ENCODE data around the gene SLX9.

The SLX9 gene

DNA sequence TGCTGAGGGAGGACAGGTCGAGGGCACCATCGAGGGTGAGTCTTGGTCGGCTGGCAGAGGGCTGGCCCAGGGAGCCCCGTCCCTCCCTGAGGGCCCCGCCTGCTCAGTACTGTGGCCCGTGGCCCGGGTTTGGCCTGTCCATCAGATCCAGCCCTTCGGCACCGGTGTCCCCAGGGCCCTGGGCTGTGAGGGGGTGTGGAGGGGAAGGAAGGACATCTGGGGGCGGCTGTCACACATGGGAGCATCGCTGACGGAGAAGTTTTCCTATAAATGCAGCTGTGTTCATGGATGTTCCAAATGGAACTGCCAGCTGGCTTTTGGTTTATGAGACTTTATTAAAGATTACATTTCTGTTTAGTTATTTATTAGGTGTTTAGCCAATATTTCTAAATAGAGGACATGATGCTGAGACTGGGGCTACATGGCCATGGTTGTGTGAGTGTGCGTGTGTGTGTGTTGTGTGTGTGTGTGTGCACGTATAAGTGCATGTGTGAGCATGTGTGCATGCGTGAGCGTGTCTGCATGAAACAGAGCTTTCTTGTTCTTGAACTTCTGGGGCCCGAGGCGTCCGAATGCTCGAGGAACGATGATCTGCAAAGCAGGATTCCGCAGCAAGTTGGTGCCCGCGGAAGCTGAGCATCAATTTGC is 54.3 kb downstream of the SLX9 start:
- no peak for DNase-seq

DNA sequence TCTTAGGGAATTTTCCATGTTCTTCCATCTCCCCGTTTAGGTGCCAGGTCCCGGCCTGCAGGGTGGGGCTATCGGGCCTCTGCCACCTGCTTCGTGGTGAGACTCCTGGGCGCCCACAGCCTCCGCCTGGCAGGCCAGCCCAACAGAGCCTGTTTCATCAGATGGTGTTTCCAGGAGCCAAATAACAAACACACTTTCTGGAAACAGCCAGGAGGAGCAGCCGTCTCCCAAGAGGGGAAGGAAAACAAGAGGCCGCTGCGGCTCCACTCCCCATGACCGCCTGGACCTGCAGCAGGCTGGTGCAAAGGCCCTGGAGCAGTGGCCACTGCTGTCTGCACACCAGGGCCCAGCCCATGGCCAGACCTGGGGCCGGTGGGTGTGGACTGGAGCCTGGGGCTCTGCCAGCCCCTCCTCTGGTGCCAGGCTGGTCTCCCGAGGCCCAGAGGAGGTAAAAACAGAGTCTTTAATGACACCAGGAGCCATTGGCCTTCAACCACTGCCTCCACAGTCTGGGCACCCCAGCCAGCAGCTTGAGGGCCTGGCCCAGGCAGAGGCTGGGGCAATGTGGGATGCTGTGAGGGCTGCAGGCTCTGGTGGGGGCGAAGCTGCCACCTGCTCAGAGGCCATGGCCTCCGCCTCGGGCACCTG is 55.0 kb downstream of the SLX9 start:
- no peak for DNase-seq

DNA sequence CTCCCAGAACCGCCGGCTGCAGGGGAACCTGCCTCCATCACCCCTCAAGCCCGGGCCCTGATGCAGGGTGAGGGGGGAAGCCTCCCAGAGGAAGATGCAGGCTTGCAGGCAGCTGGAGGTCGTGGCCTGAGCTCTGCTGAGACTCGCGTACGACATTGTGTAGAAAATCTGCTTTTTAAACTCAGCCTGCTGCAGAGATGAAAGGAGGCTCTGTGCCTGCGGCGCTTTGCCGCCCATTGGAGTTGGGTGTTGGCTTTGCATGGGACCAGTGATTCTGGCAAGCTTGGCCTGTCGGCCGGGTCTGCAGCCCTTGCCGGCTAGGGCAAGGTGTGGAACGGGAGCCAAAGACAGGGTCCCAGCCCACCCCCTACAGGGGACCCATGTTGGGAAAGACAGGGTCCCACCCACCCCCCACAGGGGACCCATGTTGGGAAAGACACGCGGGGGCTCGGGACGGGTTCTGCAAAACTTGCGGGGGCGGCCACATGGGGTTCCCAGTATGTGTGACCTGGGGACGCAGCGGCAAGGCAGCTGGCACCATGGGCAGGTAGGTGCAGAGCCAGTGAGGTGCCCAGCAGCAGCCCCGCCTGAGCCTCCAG is 55.6 kb downstream of the SLX9 start:
- DNase-seq: no peak

DNA sequence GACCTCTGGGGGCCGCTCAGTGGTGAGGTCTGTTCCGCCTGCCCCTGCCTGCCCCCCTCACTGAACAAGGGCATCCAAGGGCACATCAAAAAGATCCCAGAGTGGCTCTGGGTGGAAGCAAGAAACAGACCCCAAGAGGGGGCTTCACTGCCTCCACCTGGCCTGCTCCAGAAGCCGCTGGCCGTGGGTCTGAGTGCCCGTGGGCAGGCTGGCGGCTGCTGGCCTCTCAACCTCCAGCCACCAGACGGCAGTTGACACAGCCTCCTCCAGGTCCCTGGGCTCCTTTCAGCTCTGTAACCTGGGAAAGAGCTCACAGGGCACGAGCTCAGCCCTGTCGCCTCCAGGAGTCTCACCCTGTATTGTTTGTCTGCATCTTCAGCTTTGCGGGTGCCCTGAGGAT is 56.3 kb downstream of the SLX9 start:
- DNase-seq: no peak

DNA sequence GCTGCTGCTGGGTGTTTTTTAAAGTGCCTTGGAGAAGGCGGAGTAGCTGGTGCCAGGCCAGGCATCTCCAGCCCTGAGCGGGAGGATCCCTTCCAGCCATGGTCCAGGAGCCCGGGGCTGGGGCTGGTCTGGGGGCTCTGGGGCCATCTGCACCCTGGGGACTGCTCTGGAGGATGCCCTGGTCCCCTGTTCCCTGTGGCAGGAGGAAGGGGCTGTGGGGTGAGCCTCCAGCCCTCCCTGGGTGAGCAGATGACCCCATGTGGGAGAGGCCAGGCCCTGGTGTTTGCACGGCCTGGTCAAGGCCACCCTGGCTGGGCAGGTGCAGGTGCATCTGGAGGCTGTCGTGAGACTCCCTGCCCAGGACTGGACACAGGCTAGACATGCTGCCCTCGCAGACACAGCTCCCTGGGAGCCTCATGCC is 56.7 kb downstream of the SLX9 start:
- no peak for DNase-seq

DNA sequence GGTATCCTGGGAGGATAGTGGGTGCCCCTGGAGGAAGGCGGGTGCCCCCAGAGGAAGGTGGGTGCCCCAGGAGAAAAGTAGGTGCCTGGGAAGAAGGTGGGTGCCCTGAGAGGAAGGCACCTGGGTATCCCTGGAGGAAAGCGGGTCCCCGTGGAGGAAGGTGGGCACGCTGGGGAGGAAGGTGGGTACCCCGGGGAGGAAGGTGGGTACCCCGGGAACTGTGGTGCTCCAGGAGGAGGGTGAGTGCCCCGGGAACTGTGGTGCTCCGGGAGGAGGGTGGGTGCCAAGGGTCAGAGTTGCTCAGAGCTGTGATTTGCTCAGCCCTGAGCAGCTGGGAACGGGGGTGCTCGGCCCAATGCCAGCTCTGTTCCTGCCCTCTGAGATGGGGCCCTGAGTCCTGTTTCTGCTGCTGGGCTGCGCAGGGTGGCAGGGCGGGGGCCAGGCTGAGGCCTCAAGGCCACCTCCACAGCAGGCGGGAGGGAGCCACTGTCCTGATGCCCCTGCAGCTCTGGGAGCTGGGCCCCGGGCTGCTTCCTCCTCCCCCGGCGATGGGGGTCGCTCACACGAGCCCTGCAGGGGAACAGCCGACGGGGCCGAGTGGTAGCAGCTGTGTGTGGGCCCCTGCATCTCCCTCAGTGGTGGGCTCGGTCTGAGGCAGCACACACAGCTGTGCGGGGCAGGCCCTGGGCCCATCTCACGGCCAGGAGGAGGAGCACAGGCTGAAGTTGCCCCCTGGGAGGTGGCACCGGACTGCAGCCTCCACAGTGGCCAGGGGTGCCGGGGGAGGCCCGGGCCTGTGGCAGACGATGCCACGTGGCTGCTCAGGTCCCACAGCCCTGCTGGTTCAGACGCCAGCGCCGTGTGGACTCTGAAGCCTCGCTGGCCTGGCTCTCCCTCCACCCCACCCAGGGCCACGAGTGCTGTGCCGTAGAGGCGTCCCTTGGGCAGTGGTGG is 57.4 kb downstream of the SLX9 start:
- no peak for DNase-seq

DNA sequence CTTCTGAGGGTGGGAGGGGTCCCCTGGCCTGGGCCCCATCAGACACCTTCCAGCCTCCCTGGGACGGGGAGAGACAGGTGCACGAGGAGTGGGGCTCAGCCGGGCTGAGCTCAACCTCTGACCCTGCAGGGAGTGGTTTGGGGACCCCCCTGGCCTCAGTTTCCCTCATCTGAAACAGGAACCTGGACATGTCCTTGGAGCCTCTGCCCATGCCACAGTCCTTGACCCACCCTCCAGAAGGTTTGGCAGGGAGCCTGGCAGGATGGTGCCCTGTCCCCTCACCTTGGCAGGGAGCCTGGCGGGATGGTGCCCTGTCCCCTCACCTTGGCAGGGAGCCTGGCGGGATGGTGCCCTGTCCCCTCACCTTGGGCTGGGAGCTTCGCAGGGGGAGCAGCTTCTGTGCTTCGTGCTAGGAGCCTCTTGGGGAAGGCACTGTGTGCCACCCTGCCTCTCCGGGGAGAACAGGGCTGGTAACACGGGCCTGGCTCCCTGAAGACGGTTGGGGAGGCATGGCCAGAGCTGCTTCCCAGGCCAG is 58.3 kb downstream of the SLX9 start:
- DNase-seq: no peak

DNA sequence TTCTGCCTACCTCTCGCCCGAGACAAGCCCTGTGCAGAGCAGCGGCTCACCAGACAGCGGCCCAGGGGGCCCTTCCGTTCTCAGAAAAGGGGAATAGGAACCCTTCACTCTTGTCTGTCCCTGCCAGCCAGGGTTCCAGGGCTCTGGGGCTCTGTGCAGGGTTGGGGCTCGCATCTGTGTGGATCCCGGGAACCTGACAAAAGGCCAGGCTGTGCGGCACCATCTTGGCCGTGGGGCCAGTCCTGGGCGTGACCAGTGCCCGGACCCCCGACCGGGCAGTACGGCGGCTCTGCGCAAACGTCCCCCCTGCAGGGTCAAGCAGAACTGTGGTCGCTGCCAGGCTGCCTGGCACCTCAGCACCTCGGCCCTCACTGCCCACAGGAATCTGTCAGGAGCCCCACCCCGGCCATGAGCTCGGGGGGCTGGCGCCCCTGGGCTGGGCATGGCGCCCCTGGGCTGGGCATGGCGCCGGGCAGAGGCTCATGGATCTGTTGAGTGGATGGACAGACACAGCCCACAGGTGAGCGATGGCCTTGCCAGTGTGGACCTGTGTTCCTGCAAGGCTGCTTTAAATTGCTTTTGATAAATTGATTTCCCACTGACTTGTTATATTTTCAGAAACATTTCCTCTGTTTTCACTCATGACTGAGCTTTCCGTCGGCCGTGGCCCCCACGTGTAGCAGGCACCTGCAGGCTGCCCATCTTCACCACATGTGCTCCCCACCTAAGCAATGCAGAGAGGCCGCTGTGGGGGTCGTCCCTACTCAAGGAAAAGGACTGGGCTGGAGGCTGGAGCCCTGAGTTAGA is 59.0 kb downstream of the SLX9 start:
- no peak for DNase-seq

DNA sequence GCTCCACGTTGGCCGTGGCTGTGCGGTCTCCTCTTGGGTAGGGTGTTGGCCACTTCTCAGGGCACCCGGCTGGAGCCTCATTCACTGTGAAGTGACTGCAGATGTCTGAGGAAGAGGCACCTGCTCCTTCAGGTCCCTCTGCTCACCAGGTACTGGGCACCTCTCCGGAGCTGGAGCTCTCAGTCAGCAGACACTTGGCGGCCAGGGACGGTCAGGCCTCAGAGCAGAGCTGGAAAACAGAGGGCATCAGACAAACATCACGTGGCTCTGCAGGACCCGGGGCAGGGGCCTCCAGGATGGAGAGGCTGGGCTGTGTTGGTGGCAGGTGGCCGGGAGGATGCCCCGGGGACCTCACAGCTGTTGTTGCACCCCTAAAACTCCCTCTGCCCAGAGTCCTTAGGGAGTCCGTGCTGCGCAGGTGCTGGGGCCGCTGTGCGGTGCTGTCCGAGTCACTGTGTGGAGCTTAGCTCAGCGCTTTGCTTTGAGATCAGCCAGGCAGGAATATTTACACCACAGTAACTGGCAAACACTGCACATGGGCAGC is 59.7 kb downstream of the SLX9 start:
- no peak for DNase-seq

DNA sequence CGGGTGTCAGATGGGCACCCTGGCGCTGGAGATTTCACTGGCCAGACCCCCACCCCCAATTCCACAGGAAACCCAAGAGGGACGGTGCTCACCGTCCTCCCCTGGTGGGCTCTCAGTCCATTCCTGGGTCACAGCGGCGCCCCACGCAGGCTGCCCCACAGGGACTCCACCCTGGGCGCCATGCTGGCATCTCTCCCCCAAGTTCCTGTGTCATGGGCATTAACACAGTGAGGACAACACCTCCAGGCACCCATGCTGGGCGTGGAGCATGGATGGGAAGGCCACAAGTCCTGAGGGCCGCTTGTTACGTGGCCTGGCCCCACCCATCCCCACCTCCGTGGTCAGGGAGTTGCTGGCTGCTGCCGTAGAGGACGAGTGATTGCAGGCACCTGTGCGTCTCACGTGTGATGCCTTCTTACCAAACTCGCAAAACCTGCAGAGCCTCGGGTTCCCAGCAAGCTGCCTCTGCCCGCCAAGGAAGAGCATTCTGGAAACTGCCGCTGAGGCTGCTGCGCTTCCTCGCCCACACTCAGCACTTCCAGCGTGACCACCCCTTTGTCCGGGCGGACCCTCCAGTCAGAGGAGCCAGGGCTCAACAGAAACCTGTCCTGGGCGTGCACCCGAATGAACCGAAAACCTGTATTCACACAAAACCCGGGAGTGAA is 60.3 kb downstream of the SLX9 start:
- no peak for DNase-seq

DNA sequence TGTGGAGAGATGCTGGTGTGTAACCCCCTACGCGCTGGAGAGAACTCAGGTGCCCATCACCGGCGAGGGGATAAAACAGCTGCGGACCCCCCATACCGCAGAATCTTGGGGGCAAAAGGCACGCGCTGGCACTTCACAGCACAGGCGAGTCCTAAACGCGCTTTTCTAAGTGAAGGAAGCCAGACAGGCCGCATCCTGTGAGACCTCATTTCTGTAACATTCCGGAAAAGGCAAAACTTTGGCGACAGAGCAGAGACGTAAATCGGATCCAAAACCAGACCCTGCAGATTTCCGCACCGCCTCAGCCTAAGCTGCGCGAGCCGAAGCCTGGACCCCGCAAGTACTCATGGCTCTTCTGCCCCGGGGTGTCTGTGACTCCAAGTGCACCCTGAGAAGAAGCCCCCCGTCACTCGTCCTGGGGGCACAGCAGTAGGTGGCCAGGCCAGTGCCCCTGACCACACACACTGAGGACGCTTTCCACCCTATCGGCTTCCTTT is 60.9 kb downstream of the SLX9 start:
- DNase-seq: no peak

DNA sequence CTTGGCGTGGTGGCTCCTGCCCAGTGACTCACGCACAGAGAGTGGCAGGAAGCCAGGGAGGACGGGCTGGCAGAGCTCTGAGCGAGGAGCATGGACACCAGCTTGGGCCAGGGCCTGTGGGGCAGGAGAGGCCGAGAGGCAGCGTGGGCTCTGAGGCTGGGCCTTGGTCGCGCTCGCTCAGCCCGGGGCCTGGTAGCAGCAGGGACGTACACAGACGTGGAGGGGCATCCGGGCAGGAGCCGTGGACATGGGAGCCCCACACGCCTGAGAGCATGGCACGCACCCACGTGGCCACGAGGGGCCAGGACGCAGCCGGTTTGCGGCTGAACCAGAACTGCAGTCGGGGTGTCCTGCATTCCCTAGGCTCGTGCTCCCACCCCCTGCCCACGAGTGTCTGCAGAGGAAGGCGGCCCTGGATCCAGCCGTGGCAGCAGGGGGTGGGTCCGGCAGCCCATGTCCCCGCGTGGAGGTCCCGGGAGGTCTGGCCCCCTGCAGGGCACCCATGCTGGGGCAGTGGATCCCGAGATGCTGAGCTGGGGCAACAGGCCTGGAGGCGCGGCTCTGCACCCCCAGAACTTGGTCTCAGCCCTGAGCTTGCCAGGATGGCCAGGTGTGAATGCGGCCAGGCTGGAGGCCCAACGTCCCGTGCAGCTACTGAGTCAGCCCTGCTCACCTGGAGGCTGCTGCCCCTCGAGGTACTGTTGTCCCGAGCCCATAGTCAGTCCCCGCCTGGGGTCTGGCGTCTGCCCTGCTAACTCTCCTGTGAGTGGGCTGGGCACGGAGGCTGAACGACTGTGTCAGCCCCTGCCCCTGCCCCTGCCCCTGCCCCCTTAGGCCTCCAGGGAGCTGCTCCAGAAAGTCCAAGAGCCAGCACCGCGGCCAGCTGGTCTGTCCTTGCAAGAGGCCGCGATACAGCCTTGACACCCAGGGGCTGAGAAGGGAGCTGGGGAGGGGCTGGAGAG is 61.6 kb downstream of the SLX9 start:
- DNase-seq: no peak

DNA sequence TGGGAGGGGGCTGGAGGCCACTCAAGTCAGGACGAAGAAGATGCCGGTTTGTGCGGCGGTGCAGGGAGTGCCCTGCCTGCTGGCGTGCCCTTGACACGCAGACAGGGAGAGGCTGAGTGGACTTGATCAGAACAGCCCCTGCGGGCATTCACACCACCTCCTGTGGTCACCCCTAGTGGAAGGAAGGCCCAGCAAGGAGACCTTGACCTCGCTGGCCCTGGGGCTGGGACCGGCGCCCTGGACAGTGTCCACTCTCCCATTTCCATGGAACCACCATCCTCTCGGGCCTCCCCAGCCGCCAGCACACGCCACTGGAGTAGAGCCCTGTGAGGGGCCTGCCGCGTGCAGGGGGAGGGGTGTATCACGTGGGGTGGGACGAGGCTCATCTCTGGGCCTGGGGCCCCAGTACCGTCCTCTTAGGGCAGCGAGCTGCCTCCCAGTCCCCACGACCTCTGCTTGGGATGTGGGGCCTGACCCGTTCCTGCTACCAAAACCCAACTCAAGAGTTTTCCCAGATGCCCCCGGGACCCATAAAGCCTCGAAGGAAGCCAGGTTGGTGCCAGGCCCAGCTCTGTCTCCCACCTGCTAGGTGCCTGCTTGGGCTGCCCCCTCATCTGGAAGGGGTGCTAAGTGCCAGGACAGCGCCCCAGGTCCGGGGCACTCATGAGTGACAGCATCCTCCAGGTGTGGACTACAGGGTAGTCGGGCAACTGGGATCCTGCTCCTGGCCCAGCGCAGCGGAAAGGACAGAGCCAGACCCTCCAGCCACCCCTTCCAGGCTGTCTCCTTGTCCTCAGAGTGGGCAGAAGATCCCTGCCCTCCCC is 62.8 kb downstream of the SLX9 start:
- DNase-seq: no peak

DNA sequence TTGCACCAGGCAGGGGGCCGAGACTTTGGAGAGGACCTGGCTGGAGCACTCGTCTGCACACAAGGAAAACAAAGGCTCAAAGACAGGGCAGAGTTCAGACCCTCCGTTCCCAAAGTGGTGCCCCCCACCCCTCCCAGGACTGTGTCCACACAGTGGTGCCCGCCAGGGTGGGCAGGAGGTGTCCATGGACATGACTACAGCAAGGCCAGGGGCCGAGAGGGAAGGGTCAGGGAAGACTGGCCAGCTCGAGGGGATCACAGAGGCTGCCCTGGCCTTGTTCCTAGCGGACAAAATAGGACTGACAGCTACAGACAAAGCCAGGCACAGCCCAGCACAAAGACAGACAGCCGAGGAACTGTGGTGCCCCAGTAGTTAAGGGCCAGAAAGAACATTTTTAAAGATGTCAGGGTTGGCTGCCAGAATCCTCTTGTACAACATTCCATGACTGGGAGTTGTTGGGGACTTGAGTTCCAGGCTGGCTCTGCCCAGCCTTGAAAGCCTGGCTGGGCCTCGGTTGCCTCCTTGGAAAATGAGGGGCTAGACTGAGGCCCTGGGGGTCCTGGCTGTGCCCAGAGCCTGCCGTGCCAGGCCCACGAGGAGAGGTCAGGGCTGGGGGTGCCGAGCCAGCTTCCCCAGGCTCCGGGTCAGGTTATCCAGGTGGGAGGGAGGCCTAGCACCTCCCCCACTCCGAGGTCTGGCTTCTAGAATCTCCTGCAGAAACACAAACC is 63.7 kb downstream of the SLX9 start:
- DNase-seq: no peak

DNA sequence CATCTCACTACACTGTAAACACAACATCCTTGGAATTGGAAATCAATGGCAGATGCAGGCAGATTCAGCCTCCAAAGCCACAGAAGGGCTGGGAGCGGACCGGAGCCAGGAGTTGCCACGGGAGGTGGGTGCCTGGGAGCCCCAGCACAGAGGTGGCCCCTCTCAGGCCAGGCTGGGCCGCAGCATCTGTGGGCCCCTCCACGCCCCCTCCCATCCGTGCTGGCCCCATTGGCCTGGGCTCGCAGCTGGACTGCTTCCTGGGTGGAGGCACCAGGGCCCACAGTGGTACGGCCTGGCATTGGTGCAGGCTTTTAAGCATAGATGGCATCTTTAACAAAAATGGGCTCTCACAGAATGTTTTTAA is 64.2 kb downstream of the SLX9 start:
- DNase-seq: no peak

DNA sequence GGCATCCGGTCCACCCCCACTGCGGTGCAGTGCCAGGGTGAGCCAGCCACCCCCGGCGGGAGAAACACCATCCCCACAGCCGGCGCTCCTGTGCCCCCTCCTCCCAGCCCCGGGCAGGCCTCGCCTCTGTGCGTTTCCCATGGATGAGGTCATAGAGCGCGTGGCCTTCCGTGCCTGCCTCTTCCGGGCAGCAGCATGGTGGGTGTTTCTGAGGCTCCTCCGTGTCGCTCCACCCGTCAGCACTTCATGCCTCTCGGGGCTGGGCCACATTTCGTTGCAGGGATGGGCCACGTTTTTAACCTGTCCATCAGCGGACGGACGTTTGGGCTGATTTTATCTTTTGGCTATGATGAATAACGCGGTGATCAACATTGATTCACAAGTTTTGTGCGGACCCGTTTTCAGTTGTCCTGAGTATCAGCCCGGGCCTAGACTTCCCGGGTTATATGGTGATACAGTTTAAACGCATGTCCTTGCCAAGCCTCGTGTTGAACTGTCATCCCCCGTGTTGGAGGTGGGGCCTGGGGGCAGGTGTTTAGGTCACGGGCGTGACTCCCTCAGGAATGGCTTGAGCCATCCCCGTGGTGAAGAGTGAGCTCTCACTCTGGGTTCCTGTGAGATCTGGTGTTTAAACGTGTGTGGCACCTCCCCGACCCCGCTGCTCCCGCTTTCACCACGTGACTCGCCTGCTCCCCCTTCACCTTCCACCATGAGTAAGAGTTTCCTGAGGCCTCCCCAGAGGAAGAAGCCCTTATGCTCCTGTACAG is 64.8 kb downstream of the SLX9 start:
- DNase-seq: peak; percentile 38

DNA sequence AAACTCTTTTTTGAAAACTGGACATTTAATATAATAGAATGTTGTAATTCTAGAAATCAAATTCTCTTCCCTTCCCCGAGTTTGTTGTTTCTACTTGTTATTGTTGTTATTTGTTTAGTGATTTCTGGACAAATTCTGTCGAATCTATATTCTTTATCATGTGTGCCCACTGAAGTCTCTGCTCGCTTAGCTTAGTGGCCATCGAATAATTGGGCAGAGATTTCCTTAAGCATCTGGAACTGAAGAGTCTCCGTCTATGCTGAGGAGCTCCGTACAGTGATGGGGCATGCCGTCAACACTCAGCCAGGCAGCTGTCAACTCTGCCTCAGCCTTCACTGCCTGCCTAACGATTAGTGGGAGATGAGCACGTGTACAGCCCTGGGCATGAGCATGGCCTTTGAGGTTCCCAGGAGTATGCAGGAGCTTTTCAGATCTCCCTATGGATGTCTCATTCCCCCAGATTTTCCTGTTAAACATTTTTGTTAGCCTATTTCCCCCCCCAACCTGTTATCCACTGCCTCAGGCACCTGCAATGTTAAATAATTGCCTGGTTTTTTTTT is 66.8 kb downstream of the SLX9 start:
- DNase-seq: no peak
